Fibroblast of gingiva (primary cell): ENCODE data around the gene INTS11.

Experiments
- DNase-seq: peaks from one replicate; pipeline ENCODE4 v3.0.0-alpha.2; 2011; ENCODE audit warnings: low read depth

INTS11 gene

GRCh38 chr1:1299686-1300351 lies 24.6 kb downstream of the INTS11 start:
- no peak for DNase-seq

- no peak for DNase-seq
Observed at GRCh38 chr1:1298861-1299685, 25.4 kb downstream of the INTS11 start.

DNA sequence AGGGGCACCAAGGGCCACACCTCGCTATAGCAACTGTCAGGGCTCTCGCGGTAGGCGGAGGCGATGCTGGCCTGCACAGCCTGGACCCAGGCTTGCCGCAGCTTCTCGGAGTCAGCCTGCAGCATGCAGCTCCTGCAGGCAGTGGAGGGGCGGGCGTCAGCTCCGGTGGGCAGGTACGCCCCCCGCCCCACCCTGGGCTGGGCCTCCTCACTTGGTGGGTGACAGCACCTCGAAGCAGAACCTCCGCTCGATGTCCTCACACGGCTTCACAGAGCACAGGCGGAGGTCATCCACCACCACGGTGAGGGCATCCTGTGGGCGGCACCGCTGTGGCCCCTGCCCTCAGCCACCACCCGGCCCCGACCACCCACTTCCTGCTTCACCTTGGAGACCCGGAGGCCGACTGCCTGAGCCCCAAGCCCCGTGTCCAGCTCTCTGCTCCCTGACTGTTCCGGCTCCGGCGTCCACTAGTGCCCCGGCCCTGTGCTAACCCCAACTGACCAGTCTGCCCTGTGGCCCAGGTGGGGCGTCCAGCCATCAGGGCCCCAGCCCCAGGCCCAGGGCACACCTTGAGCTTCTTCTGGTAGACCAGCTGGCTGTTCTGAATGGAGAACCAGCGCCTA lies 26.5 kb downstream of the INTS11 start:
- DNase-seq: no peak

GRCh38 chr1:1296070-1297061 lies 28.1 kb downstream of the INTS11 start:
- no peak for DNase-seq

DNA sequence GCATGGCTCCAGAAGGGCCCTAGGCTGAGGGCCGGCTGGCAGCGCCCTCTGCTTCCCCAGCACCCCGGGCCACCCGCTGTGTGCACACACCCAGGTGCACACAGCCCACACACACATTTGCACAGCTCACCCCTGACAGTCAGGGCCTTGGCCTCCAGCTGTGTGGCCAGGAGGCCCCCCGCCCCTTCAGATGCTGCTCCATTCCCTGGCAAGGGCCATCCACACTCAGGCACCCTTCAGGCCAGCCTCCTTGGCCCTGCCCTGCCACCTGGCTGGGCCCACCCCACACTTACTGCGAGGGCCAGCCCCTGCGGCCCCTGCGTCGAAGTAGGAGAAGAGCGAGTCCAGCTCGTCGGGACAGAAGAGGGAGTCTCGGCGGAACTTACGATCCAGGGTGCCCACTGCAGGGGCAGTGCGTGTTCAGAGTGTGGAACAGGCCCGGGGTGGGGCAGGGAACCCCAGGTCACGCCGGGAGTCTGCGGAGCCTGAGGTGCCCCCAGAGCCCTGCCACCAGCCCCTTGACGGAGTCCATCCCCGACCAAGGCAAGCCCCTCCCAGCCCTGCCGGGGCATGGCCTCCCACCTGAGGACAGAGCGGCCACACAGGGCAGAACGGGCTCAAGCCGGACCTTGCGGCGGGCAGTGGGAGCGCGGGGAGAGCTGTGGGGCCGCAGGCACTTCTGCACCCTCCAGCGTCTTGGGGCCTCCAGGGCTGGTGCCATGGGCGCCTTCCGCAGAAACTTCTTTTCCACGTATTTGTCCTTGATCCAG lies 29.1 kb downstream of the INTS11 start:
- DNase-seq: no peak

DNA sequence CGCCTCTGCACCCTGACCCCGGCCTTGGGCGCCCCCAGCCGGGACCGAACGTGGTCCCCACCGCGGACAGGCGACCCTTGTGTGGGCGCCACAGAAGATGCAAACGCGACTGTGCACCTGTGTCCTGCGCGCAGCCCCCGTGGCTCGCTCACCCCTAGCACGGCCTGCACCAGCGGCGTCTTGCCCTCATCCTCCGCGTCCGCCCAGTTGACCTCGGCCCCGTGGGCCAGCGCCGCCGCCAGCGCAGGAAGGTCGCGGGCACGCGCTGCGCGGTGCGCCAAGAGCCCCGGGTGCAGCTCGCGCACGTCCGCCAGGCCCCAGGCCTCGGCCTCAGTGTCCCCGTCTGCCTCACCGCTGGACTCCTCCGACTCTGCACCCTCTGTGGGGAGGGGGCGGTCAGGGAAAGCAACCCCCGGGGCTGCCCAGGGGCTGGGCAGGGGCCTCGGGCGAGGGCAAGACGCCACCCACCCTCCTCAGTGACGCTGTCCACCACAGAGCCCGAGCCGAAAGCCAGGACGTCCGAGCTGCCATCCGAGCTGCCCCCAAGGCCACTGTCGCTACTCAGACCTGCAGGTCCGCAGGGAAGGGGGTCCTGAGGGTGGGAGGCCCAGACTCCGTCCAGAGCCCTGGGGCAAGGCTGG lies 30.1 kb downstream of the INTS11 start:
- DNase-seq: no peak

DNA sequence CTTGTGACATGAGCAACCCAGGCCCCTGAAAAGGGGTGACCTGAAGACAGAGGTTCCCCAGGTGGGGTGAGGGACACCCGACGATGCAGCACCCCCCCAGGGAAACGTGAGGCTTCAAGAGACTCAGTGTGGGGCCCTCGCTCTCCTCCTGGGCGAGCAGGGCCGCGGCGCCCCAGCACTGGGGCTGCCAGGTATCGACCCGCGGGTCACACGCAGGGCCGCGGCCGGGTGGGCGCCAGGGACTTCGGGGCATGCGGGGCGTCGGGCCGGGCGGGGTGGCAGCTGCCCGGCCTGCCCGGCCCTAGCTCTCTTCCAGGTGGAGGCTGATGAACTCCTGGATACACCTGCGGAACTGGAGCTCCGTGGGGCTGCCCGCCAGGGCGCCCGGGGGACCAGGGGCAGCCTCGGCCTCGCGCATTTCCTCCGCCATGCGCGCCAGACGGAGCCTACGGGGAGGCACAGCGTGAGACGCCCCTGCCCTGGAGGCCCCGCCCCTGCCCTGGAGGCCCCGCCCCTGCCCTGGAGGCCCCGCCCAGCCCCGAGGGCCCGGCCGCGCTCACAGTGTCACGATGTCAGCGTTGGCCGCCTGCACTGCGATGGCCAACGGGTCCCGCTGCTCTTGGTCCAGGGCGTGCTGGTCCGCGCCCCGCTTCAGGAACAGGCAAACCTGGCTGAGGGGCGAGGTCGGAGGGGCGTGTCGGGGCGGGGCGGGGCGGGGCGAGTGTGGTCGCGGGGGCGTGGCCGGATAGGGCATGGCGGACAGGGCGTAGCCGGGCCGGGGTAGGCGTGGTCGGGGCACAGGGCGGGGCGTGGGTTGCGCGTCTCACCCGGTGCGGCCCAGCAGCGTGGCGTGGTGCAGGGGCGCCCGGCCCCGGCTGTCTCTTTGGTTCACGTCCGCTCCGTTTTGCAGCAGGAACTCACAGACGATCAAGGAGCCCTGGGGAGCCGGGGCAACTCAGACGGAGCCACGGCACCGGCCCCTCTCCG lies 30.9 kb downstream of the INTS11 start:
- DNase-seq: no peak

- DNase-seq: no peak
Observed at GRCh38 chr1:1292851-1293250, 31.6 kb downstream of the INTS11 start.

DNA sequence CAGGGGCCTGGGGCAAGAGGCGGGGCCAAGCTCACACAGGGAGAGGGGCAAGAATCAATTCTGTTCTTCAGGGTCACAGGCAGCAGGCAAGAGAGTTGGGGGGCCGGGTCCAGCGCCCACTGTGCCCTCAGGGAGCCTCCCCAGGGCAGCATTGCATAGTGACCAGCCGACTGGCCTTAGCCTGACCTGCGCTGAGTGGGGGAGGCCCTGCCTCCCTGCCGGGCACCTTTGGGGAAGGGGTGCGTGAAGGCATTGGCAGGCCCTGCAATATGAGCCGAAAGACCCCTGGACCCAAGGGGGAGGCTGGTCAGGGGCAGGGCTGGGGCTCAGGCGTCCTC lies 32.0 kb downstream of the INTS11 start:
- no peak for DNase-seq

DNA sequence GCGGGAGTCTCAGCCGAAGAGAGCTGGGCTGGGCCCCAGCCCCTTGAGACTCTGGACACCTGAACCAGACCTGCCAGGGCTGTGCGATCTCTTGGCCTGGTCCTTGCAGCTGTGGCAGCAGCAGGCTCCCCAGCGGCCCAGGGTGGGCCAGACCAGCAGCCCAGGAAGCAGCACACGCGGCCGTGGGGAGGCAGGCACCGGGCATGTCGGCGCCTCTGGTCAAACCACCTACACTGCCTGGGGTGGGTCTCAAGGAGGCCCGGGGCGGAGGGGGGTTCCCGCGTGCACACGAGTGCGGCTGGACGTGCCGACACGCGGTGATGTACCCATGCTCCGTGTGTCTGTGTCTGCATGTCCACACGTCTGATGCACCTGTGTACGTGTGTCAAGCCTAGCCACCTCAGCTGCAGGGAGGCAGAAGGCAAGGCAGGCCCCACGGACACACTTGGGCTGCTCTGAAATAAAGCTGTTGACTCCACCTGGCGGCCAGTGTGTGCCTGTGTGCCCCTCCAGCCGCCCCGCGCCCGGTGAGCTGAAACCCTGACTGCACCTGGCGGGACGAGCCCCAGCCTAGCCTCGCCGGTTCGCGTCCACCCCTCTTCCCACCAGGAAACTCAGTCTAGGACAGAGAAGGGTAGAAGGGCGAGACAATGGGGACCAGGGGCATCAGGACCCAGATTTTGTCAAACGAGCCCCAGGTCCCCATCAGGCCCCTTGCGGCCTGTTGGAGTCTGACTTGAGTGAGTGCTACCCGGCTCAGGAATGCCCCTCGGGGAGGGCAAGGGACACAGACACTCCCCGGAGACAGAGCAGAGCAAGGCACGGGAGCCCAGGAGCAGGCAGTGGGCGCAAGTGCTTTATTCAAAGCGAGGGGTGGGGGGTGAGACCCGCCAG lies 32.7 kb downstream of the INTS11 start:
- peak; percentile 38 for DNase-seq

DNA sequence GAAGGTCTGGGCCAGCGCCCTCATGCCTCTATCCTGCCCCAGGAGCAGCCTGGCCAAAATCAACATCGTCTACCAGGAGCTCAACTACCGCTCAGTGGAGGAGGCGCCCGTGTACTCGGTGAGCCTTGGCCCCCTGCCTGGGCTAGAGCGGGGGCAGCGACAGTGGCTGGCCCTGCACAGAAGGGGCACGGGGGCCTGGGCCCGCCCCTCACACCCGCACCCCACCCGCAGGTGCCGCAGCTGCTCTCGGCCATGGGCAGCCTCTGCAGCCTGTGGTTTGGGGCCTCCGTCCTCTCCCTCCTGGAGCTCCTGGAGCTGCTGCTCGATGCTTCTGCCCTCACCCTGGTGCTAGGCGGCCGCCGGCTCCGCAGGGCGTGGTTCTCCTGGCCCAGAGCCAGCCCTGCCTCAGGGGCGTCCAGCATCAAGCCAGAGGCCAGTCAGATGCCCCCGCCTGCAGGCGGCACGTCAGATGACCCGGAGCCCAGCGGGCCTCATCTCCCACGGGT lies 33.4 kb downstream of the INTS11 start:
- DNase-seq: no peak

DNA sequence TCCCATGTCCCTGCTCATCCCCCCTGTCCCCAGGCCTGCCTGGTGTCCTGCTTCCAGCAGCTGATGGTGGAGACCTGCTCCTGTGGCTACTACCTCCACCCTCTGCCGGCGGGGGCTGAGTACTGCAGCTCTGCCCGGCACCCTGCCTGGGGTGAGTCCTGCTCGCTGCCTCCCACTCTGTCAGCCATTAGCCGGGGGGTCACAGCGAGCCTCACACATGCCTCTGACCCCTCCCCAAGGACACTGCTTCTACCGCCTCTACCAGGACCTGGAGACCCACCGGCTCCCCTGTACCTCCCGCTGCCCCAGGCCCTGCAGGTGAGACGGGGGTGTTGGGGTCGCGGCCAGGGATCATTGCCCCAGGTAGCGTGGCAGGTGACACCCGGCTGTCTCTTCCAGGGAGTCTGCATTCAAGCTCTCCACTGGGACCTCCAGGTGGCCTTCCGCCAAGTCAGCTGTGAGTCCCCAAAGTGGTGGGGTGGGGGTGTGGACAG lies 34.2 kb downstream of the INTS11 start:
- no peak for DNase-seq

- DNase-seq: no peak
Observed at GRCh38 chr1:1287288-1288110, 37.0 kb downstream of the INTS11 start.

DNA sequence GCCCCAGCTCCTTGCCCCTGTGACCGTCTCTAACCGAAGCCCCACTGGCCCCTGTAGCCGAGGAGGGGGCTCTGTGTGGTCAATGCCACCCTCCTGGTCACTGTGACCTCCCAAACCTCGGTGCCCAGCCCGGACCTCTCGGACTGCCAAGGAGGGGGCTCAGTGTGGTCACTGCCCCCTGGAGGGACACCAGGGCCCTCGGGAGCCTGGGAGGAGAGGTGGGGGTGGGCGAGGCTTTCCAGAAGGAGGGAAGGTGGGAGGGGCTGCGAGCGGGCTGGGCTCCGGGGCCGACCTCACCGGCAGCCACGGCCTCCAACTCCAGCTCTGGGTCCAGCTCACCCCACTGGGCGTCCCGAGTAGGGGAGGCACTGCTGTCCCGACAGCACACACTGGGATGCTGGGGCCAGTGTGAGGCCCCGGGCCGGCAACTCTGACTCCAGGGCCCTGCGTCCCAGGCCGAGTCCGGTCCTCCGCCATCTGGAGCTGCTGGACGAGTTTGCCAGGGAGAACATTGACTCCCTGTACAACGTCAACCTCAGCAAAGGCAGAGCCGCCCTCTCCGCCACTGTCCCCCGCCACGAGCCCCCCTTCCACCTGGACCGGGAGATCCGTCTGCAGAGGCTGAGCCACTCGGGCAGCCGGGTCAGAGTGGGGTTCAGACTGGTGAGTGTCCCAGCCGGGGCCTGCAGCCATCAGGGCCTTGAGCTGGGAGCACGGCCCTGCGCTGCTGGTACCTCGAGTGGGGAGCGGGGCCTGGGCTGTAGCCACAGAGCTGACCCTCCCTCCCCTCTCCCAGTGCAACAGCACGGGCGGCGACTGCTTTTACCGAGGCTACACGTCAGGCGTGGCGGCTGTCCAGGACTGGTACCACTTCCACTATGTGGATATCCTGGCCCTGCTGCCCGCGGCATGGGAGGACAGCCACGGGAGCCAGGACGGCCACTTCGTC lies 37.9 kb downstream of the INTS11 start:
- DNase-seq: no peak

GRCh38 chr1:1285611-1286311 lies 38.7 kb downstream of the INTS11 start:
- no peak for DNase-seq
